Activated CD8-positive, alpha-beta T cell treated with anti-CD3 and anti-CD28 coated beads, Interleukin-2, amount 10 ng/mL, durations not matched to agents 7 days and 5 days (primary cell): ENCODE data around the gene SLC8A2. TPM values are rescaled to one million over a fixed set of nuclear protein-coding genes. Genes with fewer than 3 reads are reported as not detected.

Experiments
- ATAC-seq: fragments of 150-1000 bp; cut with Tn5 transposase; one replicate; pipeline ENCODE4 v1.10.0; 2021; ENCODE audit warnings: moderate library complexity
- CTCF ChIA-PET: fragments of 350-600 bp; sonication (Branson Sonifier 250); formaldehyde crosslinking; loops from one replicate; lab custom pipeline; 2021; ENCODE audit warnings: antibody characterized with exemption; lab: Charles Lee
- POLR2A ChIA-PET: fragments of 350-600 bp; sonication (Branson Sonifier 250); formaldehyde crosslinking; loops from one replicate; lab custom pipeline; 2021; ENCODE audit warnings: antibody characterized with exemption; lab: Charles Lee
- DNase-seq: peaks from one replicate; pipeline ENCODE4 v3.0.0-alpha.2; 2020
- H3K27ac Mint-ChIP-seq: one replicate; pipeline ENCODE4 v1.8.0; 2021; ENCODE audit warnings: mild to moderate bottlenecking, mixed read lengths
- H3K27me3 Mint-ChIP-seq: one replicate; pipeline ENCODE4 v1.8.0; 2021; ENCODE audit warnings: low read depth, mixed read lengths
- H3K36me3 Mint-ChIP-seq: one replicate; pipeline ENCODE4 v1.8.0; 2021; ENCODE audit warnings: low read depth, mixed read lengths
- H3K4me1 Mint-ChIP-seq: one replicate; pipeline ENCODE4 v1.8.0; 2021; ENCODE audit warnings: low read depth, mixed read lengths
- H3K4me3 Mint-ChIP-seq: one replicate; pipeline ENCODE4 v1.8.0; 2021; ENCODE audit warnings: mild to moderate bottlenecking, mixed read lengths
- H3K9me3 Mint-ChIP-seq: one replicate; pipeline ENCODE4 v1.8.0; 2022; ENCODE audit warnings: mixed read lengths; ENCODE audit not compliant: insufficient read depth
- total RNA-seq, 2 experiments: library from RNA; stranded (reverse); gene quantifications; one replicate each; pipeline ENCODE4 v1.2.3, GENCODE V29; 2021

SLC8A2 gene
- total RNA-seq, 2 experiments from 2014 or later, result 0.05 to 0.44 TPM

- CTCF ChIA-PET, result no interaction called here
- Mint-ChIP-seq H3K36me3 (peaks cover 2% of the 10 kb centered on the region), H3K9me3 (no peaks in the 10 kb centered on the region), H3K27ac (no peak overlapping the region), H3K4me1 (peaks cover 22% of the 10 kb centered on the region), H3K4me3 (no peak overlapping the region), H3K27me3 (peaks cover 55% of the 10 kb centered on the region)
- DNase-seq (no peak), ATAC-seq (no peak)
- POLR2A ChIA-PET, result interaction anchor here (0.9 kb wide), 1 partner anchor 176 kb away, joined by 3 read pairs; no protein-coding TSS in a partner anchor
Observed at GRCh38 chr19:47450478-47450877, 21.2 kb downstream of the SLC8A2 start.

GRCh38 chr19:47448360-47448727 is 23.3 kb downstream of the SLC8A2 start:
- ATAC-seq (no peak), DNase-seq (no peak)
- Mint-ChIP-seq H3K4me1 (peaks cover 40% of the 10 kb centered on the region), H3K27me3 (peaks cover 53% of the 10 kb centered on the region), H3K9me3 (no peaks in the 10 kb centered on the region), H3K4me3 (no peak overlapping the region), H3K36me3 (peaks cover 2% of the 10 kb centered on the region), H3K27ac (no peak overlapping the region)
- POLR2A ChIA-PET, result no interaction called here
- CTCF ChIA-PET, result interaction anchor here (1.1 to 2.8 kb wide), 3 partner anchors 9 to 35 kb away, joined by 3 to 14 read pairs (median 4); partner anchors contain the start of gene KPTN

GRCh38 chr19:47447470-47448359 is 24.0 kb downstream of the SLC8A2 start:
- Mint-ChIP-seq H3K36me3 (peaks cover 2% of the 10 kb centered on the region), H3K27ac (peak overlapping the region; percentile 18), H3K27me3 (peaks cover 59% of the 10 kb centered on the region), H3K9me3 (no peaks in the 10 kb centered on the region), H3K4me3 (peak overlapping the region; percentile 53), H3K4me1 (peaks cover 45% of the 10 kb centered on the region)
- POLR2A ChIA-PET, result no interaction called here
- peak; percentile 71 for ATAC-seq
- peak; percentile 75 for DNase-seq
- CTCF ChIA-PET, result interaction anchor here (1.1 to 3.6 kb wide), 4 partner anchors 9 to 36 kb away, joined by 3 to 28 read pairs (median 9); partner anchors contain the start of gene KPTN

GRCh38 chr19:47446534-47447469 is 24.9 kb downstream of the SLC8A2 start:
- POLR2A ChIA-PET, result interaction anchor here (0.6 to 1.0 kb wide), 2 partner anchors 10 to 838 kb away, joined by 3 to 4 read pairs; no protein-coding TSS in a partner anchor
- CTCF ChIA-PET, result interaction anchor here (1.1 to 3.6 kb wide), 5 partner anchors 11 to 266 kb away, joined by 3 to 28 read pairs (median 5); partner anchors contain the start of gene KPTN
- Mint-ChIP-seq H3K36me3 (peaks cover 2% of the 10 kb centered on the region), H3K9me3 (no peaks in the 10 kb centered on the region), H3K27ac (peak overlapping the region; percentile 36), H3K4me3 (peak overlapping the region; percentile 53), H3K4me1 (peaks cover 45% of the 10 kb centered on the region), H3K27me3 (peaks cover 63% of the 10 kb centered on the region)
- ATAC-seq (peak; percentile 8), DNase-seq (peak; percentile 63)

GRCh38 chr19:47445937-47446402 is 25.7 kb downstream of the SLC8A2 start:
- POLR2A ChIA-PET, result interaction anchor here (0.9 to 1.0 kb wide), 2 partner anchors 9 to 164 kb away, joined by 3 read pairs; no protein-coding TSS in a partner anchor
- H3K9me3 Mint-ChIP-seq, result no peaks in the 10 kb centered on the region
- DNase-seq, result peak; percentile 79
- CTCF ChIA-PET, result interaction anchor here (1.1 to 3.6 kb wide), 6 partner anchors 10 to 267 kb away, joined by 3 to 28 read pairs (median 4); partner anchors contain the start of gene KPTN
- H3K27me3 Mint-ChIP-seq, result peaks cover 60% of the 10 kb centered on the region
- H3K4me1 Mint-ChIP-seq, result peaks cover 45% of the 10 kb centered on the region
- peaks cover 2% of the 10 kb centered on the region for H3K36me3 Mint-ChIP-seq
- H3K27ac Mint-ChIP-seq, result peak overlapping the region; percentile 17
- peak; percentile 70 for ATAC-seq
- peak overlapping the region; percentile 36 for H3K4me3 Mint-ChIP-seq

GRCh38 chr19:47445527-47445926 is 26.2 kb downstream of the SLC8A2 start:
- Mint-ChIP-seq H3K27me3 (peaks cover 63% of the 10 kb centered on the region), H3K4me3 (peak overlapping the region; percentile 36), H3K9me3 (no peaks in the 10 kb centered on the region), H3K36me3 (peaks cover 2% of the 10 kb centered on the region), H3K4me1 (peaks cover 45% of the 10 kb centered on the region), H3K27ac (peak overlapping the region; percentile 17)
- POLR2A ChIA-PET, result interaction anchor here (0.9 kb wide), 1 partner anchor 165 kb away, joined by 3 read pairs; no protein-coding TSS in a partner anchor
- CTCF ChIA-PET, result interaction anchor here (1.1 to 3.6 kb wide), 4 partner anchors 10 to 255 kb away, joined by 3 to 28 read pairs (median 4); no protein-coding TSS in a partner anchor
- no peak for ATAC-seq
- no peak for DNase-seq

- H3K4me3 Mint-ChIP-seq, result peak overlapping the region; percentile 0
Observed at GRCh38 chr19:47444388-47444821, 27.3 kb downstream of the SLC8A2 start.

GRCh38 chr19:47443331-47443730 is 28.4 kb downstream of the SLC8A2 start:
- Mint-ChIP-seq H3K27me3 (peaks cover 57% of the 10 kb centered on the region), H3K4me3 (no peak overlapping the region), H3K36me3 (peaks cover 2% of the 10 kb centered on the region), H3K4me1 (peaks cover 48% of the 10 kb centered on the region), H3K9me3 (no peaks in the 10 kb centered on the region), H3K27ac (no peak overlapping the region)
- no peak for ATAC-seq
- CTCF ChIA-PET, result interaction anchor here (0.6 to 1.2 kb wide), 2 partner anchors 41 to 287 kb away, joined by 3 read pairs; partner anchors contain the start of gene KPTN
- no peak for DNase-seq
- POLR2A ChIA-PET, result no interaction called here

More at GRCh38 chr19:47444388-47444821, 27.3 kb downstream of the SLC8A2 start:
- peaks cover 61% of the 10 kb centered on the region for H3K27me3 Mint-ChIP-seq
- CTCF ChIA-PET, result interaction anchor here (0.7 to 3.6 kb wide), 5 partner anchors 8 to 256 kb away, joined by 3 to 28 read pairs (median 4); no protein-coding TSS in a partner anchor
- ATAC-seq (peak; percentile 19), DNase-seq (peak; percentile 61)
- H3K4me1 Mint-ChIP-seq, result peaks cover 45% of the 10 kb centered on the region
- POLR2A ChIA-PET, result interaction anchor here (0.9 kb wide), 1 partner anchor 65 kb away, joined by 4 read pairs; no protein-coding TSS in a partner anchor
- no peaks in the 10 kb centered on the region for H3K9me3 Mint-ChIP-seq
- no peak overlapping the region for H3K27ac Mint-ChIP-seq
- peaks cover 2% of the 10 kb centered on the region for H3K36me3 Mint-ChIP-seq

- no peak overlapping the region for H3K27ac Mint-ChIP-seq
- POLR2A ChIA-PET, result interaction anchor here (0.6 to 0.7 kb wide), 3 partner anchors 165 to 318 kb away, joined by 3 read pairs; no protein-coding TSS in a partner anchor
Observed at GRCh38 chr19:47438793-47439220, 32.9 kb downstream of the SLC8A2 start.

GRCh38 chr19:47437500-47437899 is 34.2 kb downstream of the SLC8A2 start:
- ATAC-seq (no peak), DNase-seq (no peak)
- Mint-ChIP-seq H3K27ac (no peak overlapping the region), H3K27me3 (peaks cover 17% of the 10 kb centered on the region), H3K36me3 (peaks cover 3% of the 10 kb centered on the region), H3K4me1 (peaks cover 46% of the 10 kb centered on the region), H3K9me3 (no peaks in the 10 kb centered on the region), H3K4me3 (no peak overlapping the region)
- ChIA-PET POLR2A (interaction anchor here (2.2 to 2.6 kb wide), 2 partner anchors 47 to 270 kb away, joined by 10 to 14 read pairs; partner anchors contain the start of gene KPTN), CTCF (interaction anchor here (1.0 to 5.7 kb wide), 7 partner anchors 9 to 269 kb away, joined by 3 to 118 read pairs (median 5); partner anchors contain the start of genes DHX34 and KPTN)

More at GRCh38 chr19:47438793-47439220, 32.9 kb downstream of the SLC8A2 start:
- ATAC-seq (no peak), DNase-seq (no peak)
- no peaks in the 10 kb centered on the region for H3K9me3 Mint-ChIP-seq
- H3K4me3 Mint-ChIP-seq, result no peak overlapping the region
- peaks cover 43% of the 10 kb centered on the region for H3K4me1 Mint-ChIP-seq
- CTCF ChIA-PET, result interaction anchor here (1.0 to 5.7 kb wide), 7 partner anchors 9 to 274 kb away, joined by 3 to 118 read pairs (median 4); partner anchors contain the start of genes EHD2 and KPTN
- H3K36me3 Mint-ChIP-seq, result no peaks in the 10 kb centered on the region
- peaks cover 27% of the 10 kb centered on the region for H3K27me3 Mint-ChIP-seq
